NCI-H82 treated with DMSO at 0.1 percent for 48 hours (cell line): ENCODE results near the gene FGFBP2.
A peak's percentile ranks its signal among the peaks of the same experiment; 100 is the strongest.

Source experiments
- DNase-seq: peaks from one replicate; lab custom pipeline; 2025; ENCODE audit not compliant: unreplicated experiment; lab: John Stamatoyannopoulos, UW

FGFBP2 gene

DNA sequence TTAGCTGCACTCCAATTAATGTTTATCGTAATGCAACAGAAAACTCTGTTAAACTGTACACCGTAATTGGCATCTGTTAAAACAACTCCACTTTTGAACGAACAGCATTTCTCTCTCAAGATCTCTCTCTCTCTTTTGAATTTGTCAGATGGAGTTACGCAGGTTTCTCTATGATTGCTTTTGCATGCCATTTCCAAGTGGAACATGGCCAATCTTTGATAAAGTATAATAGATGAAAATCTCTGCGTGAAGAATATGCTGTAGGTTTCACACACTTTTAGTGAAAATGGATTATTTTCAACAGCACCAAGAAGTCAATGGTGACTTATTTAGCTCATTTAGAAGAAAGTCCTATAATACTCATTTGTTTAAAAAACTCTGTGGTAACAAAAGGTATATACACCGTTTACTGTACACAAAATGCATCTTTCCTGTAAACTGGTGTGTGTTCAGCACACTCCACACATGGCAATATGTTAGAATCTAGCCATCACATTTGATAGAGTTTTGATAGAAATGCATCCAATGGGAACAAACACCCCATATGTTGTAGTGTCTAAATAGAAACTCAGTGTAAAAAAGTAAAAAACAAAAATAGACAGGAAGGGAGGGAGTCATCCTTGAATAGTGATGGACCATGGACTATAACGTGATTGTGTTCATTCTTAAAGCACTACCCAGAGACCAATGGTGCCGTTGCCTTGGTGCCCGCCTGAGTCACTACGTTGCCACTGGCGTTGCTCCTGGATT lies 5.8 kb upstream of the FGFBP2 start:
- DNase-seq: no peak

GRCh38 chr4:15965325-15965724 lies 2.4 kb upstream of the FGFBP2 start:
- DNase-seq: no peak

DNA sequence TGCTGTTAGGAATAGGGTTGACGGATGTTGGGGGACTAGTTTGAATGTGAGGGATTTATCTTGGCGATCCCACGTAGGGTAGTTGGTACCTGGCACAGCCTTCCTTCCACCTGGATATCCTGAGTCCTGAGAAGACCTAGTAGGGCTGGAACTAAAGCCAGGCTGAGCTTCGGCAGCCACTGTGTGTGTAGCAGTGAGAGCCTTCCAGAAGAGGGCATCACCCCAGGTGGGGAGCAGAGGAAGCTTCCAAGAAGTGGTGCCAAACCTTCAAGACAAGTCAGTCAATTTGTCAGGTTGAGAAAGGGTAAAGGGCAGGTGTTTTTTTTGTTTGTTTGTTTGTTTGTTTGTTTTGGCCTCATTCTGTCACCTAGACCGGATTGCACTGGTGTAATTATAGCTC lies 1.2 kb upstream of the FGFBP2 start:
- peak; percentile 1 for DNase-seq

DNA sequence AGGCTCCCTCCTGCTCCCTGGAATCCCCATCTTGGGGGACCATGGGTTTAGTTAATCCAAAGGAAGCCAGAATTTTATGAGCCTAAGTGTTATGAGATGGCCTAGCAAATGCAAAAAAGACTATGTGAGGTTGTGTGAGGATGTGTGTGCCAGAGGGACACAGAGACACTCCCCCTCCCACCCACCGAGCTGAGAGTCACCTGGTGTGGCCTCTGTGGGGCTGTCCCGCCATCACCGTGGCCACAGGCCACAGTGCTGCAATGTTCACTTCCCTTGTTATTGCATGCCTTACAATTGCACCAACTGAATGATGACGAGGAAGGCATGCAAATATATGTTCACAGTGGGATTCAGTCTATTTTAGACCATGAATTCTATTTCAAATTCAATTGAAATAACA lies 601 bp upstream of the FGFBP2 start:
- no peak for DNase-seq

DNA sequence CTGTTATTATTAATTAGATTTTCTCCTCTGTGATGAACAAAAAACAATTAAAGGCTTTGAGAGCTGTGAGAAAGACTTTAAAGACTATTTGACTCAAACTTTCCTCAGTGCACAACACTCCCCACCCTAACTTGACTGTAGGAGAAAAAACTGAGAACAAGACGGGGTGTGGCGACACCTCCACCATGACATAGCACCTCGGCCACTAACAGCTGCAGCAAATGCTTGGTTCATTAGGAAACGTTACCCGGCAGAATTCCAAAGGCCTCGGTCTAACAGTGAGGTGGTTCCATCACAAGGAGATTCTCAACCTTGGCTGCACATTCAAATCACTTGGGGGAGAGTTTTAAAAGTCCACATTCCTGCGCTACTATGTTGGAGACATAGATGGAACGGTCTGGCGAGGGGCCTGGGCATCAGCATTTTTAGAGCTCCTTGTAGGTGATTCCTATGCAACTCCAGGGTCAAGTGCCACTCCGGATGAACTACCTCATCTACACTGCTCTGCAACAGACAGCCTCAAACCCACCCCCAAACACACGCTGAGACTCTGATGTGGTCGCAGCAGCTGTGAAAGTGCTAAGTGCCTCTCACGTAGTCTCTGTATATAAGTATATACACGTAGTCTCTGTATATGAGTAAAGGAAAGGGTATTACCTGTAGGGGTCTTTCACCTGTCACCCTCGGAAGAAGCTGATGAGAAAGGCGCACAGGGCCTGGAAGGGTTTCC lies 1.0 kb downstream of the FGFBP2 start:
- no peak for DNase-seq

- DNase-seq: no peak
Measured at GRCh38 chr4:15958562-15958961, 4.4 kb downstream of the FGFBP2 start.

DNA sequence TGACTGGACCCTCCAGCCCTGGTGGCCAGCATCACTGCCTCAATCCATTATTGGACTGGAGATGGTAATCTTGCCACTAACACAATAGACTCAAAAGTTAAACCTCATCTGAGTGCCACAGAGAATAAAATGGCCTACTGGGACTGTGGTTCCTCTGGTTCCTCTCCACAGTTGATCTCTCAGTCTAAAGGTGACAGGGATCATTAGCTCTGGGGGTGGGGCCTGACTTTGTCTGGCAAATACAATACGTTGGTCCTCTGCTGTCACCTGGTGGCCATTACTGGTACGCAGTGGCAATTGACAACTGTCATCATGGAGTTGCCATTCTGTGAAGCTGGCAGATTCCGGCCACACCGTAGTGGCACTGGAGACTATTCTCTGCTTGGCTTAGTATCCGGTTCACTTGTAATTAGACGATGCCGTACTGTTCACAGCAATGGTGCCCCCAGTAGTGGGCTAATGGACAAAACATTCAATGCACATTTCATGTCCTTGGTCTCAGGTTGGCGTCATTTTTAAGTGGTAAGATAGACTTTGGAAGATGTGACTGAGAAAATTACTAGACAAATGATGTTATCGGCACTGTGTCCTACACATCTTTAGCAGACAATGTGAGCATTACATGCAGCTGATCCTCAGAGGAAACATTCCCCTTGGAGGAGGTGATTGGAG lies 6.7 kb downstream of the FGFBP2 start:
- DNase-seq: peak; percentile 34

DNA sequence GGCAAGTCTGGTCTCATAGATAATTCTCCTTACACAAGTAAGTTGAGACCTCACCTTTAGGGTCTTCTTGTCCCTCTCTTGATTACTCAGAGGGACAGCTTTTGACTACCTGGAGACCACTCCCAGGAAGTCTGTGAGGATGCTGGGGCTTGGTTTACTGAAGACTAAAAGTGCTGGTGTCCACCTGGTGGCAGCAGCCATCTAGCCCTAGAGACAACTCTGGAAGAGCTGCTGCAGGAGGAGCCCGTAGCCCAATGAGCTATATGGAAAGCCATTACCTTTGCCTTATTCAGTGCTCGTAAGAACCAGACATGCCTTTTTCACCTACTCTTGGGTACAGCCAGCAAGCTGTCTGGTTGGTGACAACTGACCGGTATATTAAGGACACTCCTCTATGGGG lies 7.3 kb downstream of the FGFBP2 start:
- DNase-seq: no peak

DNA sequence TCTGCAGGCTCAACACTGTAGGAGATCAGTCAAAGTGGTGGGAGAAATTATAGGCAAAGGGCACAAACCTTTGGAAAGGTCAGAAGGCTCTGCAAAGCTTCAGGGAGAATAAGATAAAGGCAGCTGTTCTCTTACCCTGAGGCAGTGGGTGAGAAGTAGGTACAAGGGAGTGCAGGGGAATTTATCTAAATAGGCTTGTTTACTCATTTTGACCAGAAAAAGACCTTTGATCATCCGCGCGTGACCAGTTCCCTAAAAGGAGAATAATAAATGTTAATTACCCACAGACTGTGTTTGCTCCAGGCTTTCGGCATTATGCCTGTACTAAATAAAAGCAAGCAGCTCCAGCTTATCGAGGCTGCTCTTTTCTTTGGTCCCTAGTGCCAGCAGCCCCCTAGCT lies 9.3 kb downstream of the FGFBP2 start:
- no peak for DNase-seq

GRCh38 chr4:15951781-15952180 lies 11.2 kb downstream of the FGFBP2 start:
- DNase-seq: no peak

- DNase-seq: no peak
Measured at GRCh38 chr4:15948826-15949225, 14.1 kb downstream of the FGFBP2 start.

- DNase-seq: no peak
Measured at GRCh38 chr4:15947684-15948083, 15.3 kb downstream of the FGFBP2 start.

DNA sequence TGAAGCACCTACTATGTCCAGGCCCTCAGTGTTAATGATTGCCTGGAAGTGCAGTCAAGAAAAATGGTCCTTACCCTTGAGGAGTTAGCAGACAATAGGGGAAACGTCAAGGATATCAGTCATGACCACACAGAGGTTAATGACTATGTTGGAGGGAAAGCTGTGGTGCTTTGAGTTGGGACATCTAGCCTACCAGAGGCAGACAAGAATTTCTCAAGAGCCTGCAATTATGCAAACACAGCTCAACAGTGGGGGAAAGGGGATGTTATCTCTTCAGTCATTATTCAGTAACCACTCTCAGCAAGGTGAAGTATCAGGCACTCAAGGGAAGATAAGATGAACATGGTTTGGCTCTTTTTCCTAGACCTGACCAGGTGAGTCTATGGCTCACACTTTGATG lies 17.5 kb downstream of the FGFBP2 start:
- no peak for DNase-seq

GRCh38 chr4:15944895-15945294 lies 18.1 kb downstream of the FGFBP2 start:
- DNase-seq: no peak

- DNase-seq: no peak
Measured at GRCh38 chr4:15942283-15942682, 20.7 kb downstream of the FGFBP2 start.

- DNase-seq: no peak
Measured at GRCh38 chr4:15938640-15939039, 24.3 kb downstream of the FGFBP2 start, which contains the start of gene FGFBP1. FGFBP1 (minus strand) TSS chr4:15938740; CDS start chr4:15936632, 2,108 bp downstream.

DNA sequence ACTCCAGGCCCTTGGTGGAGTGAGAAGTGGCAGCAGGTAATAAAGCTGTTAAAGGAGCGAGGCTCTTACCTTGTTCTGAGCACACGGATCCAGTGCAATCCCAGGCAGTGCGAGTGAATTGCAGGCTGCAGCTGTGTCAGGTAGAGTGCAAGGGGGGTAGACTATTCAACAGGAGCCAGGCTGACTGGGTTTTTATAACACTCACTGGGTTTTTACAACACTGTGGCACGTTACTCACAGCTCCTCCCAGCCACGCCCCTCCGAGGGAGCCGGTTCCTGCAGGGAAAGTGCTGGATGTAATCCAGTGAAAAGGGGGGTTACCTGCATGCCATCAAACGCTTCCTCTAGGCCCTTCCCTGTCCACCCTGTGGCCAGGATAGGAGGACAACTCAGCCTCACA lies 24.8 kb downstream of the FGFBP2 start:
- no peak for DNase-seq

- no peak for DNase-seq
Measured at GRCh38 chr4:15936495-15936894, 26.5 kb downstream of the FGFBP2 start.

DNA sequence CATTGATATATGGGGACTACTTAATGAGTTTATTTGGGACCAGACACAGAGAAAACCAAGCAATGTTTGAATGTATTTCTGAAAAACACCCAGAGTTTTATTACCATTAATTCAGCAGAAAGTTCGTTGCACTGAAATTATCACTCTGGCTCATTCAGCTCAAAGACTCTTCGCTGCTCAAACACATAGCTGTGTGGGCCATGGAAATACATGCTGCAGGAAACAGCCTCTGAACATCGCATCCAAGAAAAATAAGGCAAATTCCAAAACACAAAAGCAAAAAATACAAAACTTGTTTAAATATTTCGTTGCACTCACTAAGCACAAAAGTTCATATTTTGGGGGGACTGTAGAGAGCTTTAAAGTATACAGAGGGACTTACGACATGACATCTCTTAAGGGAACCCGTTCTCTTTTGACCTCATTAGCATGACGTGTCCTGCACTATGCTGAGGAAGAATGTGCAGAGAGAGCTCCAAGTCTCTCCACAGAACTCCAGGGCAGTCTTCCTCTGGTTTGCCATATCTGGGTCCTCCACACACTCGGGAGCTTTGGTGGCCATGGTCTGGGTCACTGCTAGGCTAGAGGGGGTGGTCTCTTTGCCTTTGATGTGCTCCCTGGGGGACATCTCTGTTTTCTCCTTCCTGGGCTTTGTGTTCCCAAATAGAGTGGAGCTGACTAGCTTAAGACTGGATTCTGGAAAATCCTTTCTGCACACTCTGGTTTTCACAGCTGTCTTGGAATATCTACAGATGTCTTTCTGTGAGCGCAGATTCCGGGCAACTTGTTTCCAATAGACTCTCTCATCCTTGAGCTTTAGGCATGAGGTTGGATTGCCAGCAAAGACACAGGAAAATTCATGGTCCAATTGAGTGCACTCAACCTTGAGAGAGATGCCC lies 27.2 kb downstream of the FGFBP2 start:
- no peak for DNase-seq

- DNase-seq: no peak
Measured at GRCh38 chr4:15934259-15934658, 28.7 kb downstream of the FGFBP2 start.
